Panc1 (cell line): Measurements from ENCODE around the gene KRTCAP2. TPM values are rescaled to one million over a fixed set of nuclear protein-coding genes. Genes with fewer than 3 reads are reported as not detected.

Experiments
- ATAC-seq: fragments of 200-7000 bp; cut with Tn5 transposase; 2 replicates; pipeline ENCODE4 v1.9.1; 2020; ENCODE audit warnings: mild to moderate bottlenecking, moderate library complexity
- BruUV-seq: library from RNA; stranded (reverse); fragments of 400-500 nt; replicated peaks from 2 replicates; lab custom pipeline; 2021; lab: Mats Ljungman, UMichigan
- CTCF ChIA-PET: fragments of 300-600 bp; sonication (Branson Sonifier 250); formaldehyde crosslinking; loops from one replicate; lab custom pipeline; 2022; ENCODE audit warnings: antibody characterized with exemption; lab: Charles Lee
- POLR2A ChIA-PET: fragments of 300-600 bp; sonication (Branson Sonifier 250); formaldehyde crosslinking; loops from one replicate; lab custom pipeline; 2022; ENCODE audit warnings: antibody characterized with exemption; lab: Charles Lee
- DNase-seq: peaks from one replicate; pipeline ENCODE4 v3.0.0-alpha.2; 2010; ENCODE audit warnings: low read depth, low spot score
- H3K27ac ChIP-seq: 2 replicates; pipeline ENCODE4 v1.5.1; 2011; ENCODE audit warnings: mild to moderate bottlenecking, low read length, inconsistent platforms
- H3K27me3 ChIP-seq: fragments of 200-500 bp; sonication (Bioruptor generic); 2 replicates; pipeline ENCODE4 v1.6.0; 2014; ENCODE audit warnings: low read length, inconsistent platforms; ENCODE audit not compliant: control insufficient read depth, insufficient read depth
- H3K36me3 ChIP-seq: fragments of 200-500 bp; sonication (Bioruptor generic); 2 replicates; pipeline ENCODE4 v1.5.1; 2014; ENCODE audit warnings: inconsistent platforms, mild to moderate bottlenecking, low read length, moderate library complexity; ENCODE audit not compliant: control insufficient read depth, insufficient read depth
- H3K4me1 ChIP-seq: 2 replicates; pipeline ENCODE4 v1.5.1; 2011; ENCODE audit warnings: inconsistent platforms, mild to moderate bottlenecking, low read length, moderate library complexity; ENCODE audit not compliant: control insufficient read depth, insufficient read depth
- H3K4me3 ChIP-seq, 2 experiments: 2 replicates each; pipeline ENCODE4 v1.5.1; 2011 to 2012; ENCODE audit warnings: low read depth in 2 of 2, low read length in 2 of 2, mild to moderate bottlenecking in 2 of 2, inconsistent platforms in 1 of 2, moderate library complexity in 1 of 2
- H3K9me3 ChIP-seq: fragments of 200-500 bp; sonication (Bioruptor generic); 2 replicates; pipeline ENCODE4 v1.5.1; 2014; ENCODE audit warnings: low read depth, mild to moderate bottlenecking, inconsistent platforms, low read length, moderate library complexity; ENCODE audit not compliant: control insufficient read depth, insufficient read depth
- POLR2AphosphoS5 ChIP-seq: IDR thresholded peaks from 2 replicates; pipeline ENCODE4 v1.6.1; 2012; ENCODE audit warnings: mild to moderate bottlenecking, low read depth, low read length, moderate library complexity
- REST ChIP-seq, 2 experiments: IDR thresholded peaks; 2 replicates each; pipeline ENCODE4 v1.6.1; 2011 to 2012; ENCODE audit warnings: low read depth in 2 of 2, control low read depth in 1 of 2, low read length in 1 of 2, mild to moderate bottlenecking in 1 of 2, moderate library complexity in 1 of 2; ENCODE audit not compliant: insufficient read depth in 1 of 2
- SIN3A ChIP-seq: IDR thresholded peaks from 2 replicates; pipeline ENCODE4 v1.6.1; 2012; ENCODE audit warnings: low read depth, mild to moderate bottlenecking, low read length, moderate library complexity, borderline replicate concordance; ENCODE audit not compliant: insufficient read depth
- TCF7L2 ChIP-seq: IDR thresholded peaks from 2 replicates; pipeline ENCODE4 v1.6.1; 2011; ENCODE audit warnings: mild to moderate bottlenecking, low read depth, low read length, inconsistent platforms
- in situ Hi-C: cut with HindIII; loops from 2 replicates; pipeline ENCODE4 v1.10.0; 2016; ENCODE audit warnings: low sequenced_read_pairs, low pct_unique_long_range_greater_than_20kb
- intact Hi-C: fragments of 100-400 bp; cut with micrococcal nuclease; formaldehyde crosslinking; loops from one replicate; pipeline ENCODE4 v1.10.0; 2022; ENCODE audit not compliant: unreplicated experiment
- total RNA-seq: library from RNA; stranded (reverse); gene quantifications from one replicate; pipeline ENCODE4 v1.2.1, GENCODE V29; 2021; ENCODE audit not compliant: unreplicated experiment
- TF ChIP-seq, protein P1 (sequence below): fragments of 450-650 bp; IDR thresholded peaks from 2 replicates; pipeline ENCODE4 v1.5.1; 2017; ENCODE audit warnings: mild to moderate bottlenecking

Gene KRTCAP2
- total RNA-seq, 1 experiment from 2014 or later, result 155 TPM

DNA sequence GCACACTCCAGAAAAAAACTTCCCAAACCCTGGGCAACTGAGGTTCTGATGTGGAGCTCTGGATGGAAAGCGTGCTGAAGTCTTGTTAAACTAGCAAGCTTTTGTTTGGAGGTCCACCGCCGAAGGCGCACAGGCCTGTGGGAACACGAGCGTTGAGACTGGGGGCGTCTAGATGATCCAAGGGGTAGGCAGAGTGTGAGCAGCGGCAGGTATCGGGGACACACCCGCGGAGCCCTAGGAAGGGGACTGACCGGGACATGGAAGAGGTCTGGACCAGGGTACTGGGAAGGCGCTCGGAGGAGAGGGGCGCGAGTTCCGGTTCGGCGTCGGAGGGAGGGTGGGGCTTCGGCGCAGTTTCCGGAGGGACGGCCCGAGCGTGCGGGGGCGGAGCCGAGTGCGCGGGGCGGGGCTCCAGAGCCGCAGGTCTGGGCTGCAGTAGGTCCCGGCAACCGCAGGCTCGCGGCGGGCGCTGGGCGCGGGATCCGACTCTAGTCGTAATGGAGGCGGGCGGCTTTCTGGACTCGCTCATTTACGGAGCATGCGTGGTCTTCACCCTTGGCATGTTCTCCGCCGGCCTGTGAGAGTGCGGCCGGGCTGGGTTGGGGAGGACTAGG lies 37.6 kb downstream of the KRTCAP2 start, which contains the start of gene SLC50A1 (continued):
- peak; percentile 95 for TF ChIP-seq POLR2AphosphoS5

DNA sequence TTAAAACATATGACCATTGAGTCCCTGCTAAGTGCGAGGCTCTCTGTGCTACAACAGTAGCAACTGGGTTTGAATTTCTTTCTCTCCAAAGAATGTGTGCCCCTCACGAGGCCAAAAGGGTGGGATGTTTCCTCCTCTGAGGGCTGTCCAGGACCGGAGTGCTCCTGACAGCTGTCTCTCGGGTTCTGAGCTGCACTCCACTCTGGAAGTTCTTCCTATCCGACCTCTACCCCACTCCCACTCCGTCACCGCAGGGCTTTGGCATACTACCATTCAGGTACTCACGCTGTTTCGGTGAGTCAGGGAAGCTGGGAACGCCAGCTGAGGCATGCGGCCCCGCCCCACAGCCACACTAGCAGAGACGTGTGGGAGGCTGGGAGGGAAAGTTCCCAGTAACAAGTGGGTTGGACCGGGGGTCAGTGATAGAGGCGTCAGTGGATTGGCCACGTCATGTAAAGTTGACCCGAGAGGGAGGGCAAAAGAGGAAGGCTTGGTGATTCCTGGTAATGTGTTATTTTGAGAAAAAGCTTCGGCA lies 38.2 kb downstream of the KRTCAP2 start:
- H3K9me3 ChIP-seq, result no peaks in the 10 kb centered on the region
- POLR2A ChIA-PET, result no interaction called here
- peaks cover 40% of the 10 kb centered on the region for H3K4me1 ChIP-seq
- H3K4me3 ChIP-seq, result peak overlapping the region; percentile 60 to 86
- CTCF ChIA-PET, result interaction anchor here (0.7 to 2.2 kb wide), 2 partner anchors 12 to 44 kb away, joined by 3 to 6 read pairs; no protein-coding TSS in a partner anchor
- peak; percentile 87 for DNase-seq
- intact Hi-C loops (no loop called here), in situ Hi-C loops (no loop called here)
- H3K27me3 ChIP-seq, result no peaks in the 10 kb centered on the region
- H3K27ac ChIP-seq, result peak overlapping the region; percentile 93
- TF ChIP-seq REST (IDR thresholded peaks at IDR 0.05; ENCODE audit: insufficient read depth in 1 of 2, low read depth in 2 of 2, low read length in 1 of 2) (no peak), SIN3A (no peak), TCF7L2 (no peak), POLR2AphosphoS5 (no peak)
- TF ChIP-seq, protein P1, sequence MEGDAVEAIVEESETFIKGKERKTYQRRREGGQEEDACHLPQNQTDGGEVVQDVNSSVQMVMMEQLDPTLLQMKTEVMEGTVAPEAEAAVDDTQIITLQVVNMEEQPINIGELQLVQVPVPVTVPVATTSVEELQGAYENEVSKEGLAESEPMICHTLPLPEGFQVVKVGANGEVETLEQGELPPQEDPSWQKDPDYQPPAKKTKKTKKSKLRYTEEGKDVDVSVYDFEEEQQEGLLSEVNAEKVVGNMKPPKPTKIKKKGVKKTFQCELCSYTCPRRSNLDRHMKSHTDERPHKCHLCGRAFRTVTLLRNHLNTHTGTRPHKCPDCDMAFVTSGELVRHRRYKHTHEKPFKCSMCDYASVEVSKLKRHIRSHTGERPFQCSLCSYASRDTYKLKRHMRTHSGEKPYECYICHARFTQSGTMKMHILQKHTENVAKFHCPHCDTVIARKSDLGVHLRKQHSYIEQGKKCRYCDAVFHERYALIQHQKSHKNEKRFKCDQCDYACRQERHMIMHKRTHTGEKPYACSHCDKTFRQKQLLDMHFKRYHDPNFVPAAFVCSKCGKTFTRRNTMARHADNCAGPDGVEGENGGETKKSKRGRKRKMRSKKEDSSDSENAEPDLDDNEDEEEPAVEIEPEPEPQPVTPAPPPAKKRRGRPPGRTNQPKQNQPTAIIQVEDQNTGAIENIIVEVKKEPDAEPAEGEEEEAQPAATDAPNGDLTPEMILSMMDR, result no peak
- peak; percentile 78 for ATAC-seq
- H3K36me3 ChIP-seq, result no peaks in the 10 kb centered on the region
- BruUV-seq, result no TSS peak

DNA sequence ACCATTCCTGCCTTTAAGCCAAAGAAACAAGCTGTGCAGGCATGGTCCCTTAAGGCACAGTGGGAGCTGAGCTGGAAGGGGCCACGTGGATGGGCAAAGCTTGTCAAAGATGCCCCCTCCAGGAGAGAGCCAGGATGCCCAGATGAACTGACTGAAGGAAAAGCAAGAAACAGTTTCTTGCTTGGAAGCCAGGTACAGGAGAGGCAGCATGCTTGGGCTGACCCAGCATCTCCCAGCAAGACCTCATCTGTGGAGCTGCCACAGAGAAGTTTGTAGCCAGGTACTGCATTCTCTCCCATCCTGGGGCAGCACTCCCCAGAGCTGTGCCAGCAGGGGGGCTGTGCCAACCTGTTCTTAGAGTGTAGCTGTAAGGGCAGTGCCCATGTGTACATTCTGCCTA lies 38.8 kb downstream of the KRTCAP2 start:
- intact Hi-C loops, result no loop called here
- ATAC-seq (no peak), DNase-seq (no peak)
- in situ Hi-C loops, result no loop called here
- Histone ChIP-seq H3K27me3 (no peaks in the 10 kb centered on the region), H3K27ac (peak overlapping the region; percentile 93), H3K36me3 (no peaks in the 10 kb centered on the region), H3K4me3 (peak overlapping the region in 1 of 2 experiments; percentile 86; a peak in 2 of 4 replicates), H3K4me1 (peaks cover 46% of the 10 kb centered on the region), H3K9me3 (no peaks in the 10 kb centered on the region)
- TF ChIP-seq REST (IDR thresholded peaks at IDR 0.05; ENCODE audit: insufficient read depth in 1 of 2, low read depth in 2 of 2, low read length in 1 of 2) (no peak), SIN3A (no peak), POLR2AphosphoS5 (no peak), TCF7L2 (no peak)
- TF ChIP-seq, protein P1, result no peak
- ChIA-PET CTCF (interaction anchor here (2.2 kb wide), 1 partner anchor 43 kb away, joined by 6 read pairs; no protein-coding TSS in a partner anchor), POLR2A (interaction anchor here (0.6 kb wide), 1 partner anchor 10 kb away, joined by 3 read pairs; no protein-coding TSS in a partner anchor)
- BruUV-seq, result no TSS peak
